ENCODE data around the gene GSTM3. TPM values are rescaled to one million over a fixed set of nuclear protein-coding genes. Genes with fewer than 3 reads are reported as not detected.

Gene GSTM3
- total RNA-seq, 1 donor from 2014 or later, result 0.55 TPM

GRCh38 chr1:109765483-109765815 lies 24.6 kb upstream of the GSTM3 start:
- Mint-ChIP-seq H3K36me3 (ENCODE audit: low read depth) (no peaks in the 10 kb centered on the region), H3K9me3 (no peaks in the 10 kb centered on the region), H3K4me1 (no peaks in the 10 kb centered on the region), H3K4me3 (no peak overlapping the region), H3K27me3 (peaks cover 5% of the 10 kb centered on the region), H3K27ac (no peak overlapping the region)
- ATAC-seq (ENCODE audit: low read depth) (no peak), DNase-seq (no peak)
- POLR2A ChIA-PET, result no interaction called here
- intact Hi-C loops (cut with micrococcal nuclease), result no loop called here
- CTCF ChIA-PET, result interaction anchor here (1.5 kb wide), 1 partner anchor 125 kb away, joined by 4 read pairs; no protein-coding TSS in a partner anchor
- TF ChIP-seq, protein P1, sequence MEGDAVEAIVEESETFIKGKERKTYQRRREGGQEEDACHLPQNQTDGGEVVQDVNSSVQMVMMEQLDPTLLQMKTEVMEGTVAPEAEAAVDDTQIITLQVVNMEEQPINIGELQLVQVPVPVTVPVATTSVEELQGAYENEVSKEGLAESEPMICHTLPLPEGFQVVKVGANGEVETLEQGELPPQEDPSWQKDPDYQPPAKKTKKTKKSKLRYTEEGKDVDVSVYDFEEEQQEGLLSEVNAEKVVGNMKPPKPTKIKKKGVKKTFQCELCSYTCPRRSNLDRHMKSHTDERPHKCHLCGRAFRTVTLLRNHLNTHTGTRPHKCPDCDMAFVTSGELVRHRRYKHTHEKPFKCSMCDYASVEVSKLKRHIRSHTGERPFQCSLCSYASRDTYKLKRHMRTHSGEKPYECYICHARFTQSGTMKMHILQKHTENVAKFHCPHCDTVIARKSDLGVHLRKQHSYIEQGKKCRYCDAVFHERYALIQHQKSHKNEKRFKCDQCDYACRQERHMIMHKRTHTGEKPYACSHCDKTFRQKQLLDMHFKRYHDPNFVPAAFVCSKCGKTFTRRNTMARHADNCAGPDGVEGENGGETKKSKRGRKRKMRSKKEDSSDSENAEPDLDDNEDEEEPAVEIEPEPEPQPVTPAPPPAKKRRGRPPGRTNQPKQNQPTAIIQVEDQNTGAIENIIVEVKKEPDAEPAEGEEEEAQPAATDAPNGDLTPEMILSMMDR (IDR thresholded peaks at IDR 0.05), result no peak

DNA sequence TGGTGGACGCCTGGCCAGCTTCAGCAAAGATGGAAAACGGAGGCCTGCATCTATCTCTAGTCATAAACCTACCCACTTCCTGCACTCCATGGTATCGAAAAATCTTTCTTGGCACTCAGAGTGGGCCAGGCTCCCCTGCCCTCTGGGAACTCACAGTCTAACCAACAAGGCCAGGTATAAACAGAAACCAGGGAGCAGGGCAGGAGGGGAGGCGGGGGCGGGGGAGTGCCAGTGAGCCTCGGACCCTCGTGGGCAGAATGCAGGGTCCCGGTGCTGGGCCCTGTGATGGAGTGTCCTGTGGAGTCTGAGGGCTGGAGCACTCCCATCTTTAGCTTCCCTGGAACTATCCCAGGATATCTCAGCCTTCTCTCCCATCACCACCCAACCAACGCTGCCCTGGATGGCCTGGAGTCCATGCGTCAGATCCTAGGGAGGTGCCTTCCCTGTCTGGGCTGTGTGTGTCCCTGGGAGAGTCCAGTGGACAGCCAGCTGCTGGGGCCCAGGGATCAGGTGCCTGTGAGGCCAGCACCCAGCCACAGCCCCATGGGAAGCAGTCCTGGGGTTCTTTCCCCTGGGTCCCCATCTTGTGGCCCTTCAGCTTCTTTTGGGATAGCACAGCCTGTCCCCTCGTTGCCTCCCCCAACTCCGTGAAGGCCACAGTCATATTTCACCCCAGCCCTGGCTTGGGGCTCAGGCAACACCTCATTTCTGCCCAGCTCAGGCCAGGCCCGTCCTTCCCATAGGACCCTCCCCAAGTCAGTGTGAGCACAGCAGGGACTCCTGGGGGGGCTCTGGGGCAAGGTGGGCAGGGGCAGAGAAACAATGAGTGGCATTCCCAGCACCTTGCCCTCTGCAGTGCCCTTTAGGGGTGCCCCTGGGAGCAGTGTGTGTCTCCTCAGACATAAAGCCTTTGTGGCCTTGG lies 24.0 kb upstream of the GSTM3 start:
- ChIA-PET POLR2A (no interaction called here), CTCF (interaction anchor here (1.5 kb wide), 1 partner anchor 125 kb away, joined by 4 read pairs; no protein-coding TSS in a partner anchor)
- no peak for ATAC-seq (ENCODE audit: low read depth)

GRCh38 chr1:109763646-109764415 lies 23.0 kb upstream of the GSTM3 start, which contains the start of gene EPS8L3:
EPS8L3 (minus strand) TSS chr1:109763923; CDS start chr1:109761749, 2,174 bp downstream.
- ChIA-PET POLR2A (no interaction called here), CTCF (interaction anchor here (1.0 kb wide), 1 partner anchor 123 kb away, joined by 3 read pairs; no protein-coding TSS in a partner anchor)
- Mint-ChIP-seq H3K4me1 (no peaks in the 10 kb centered on the region), H3K36me3 (ENCODE audit: low read depth) (no peaks in the 10 kb centered on the region), H3K4me3 (no peak within 1 kb of the TSS), H3K9me3 (no peaks in the 10 kb centered on the region), H3K27me3 (no peaks in the 10 kb centered on the region), H3K27ac (no peak within 1 kb of the TSS)
- ATAC-seq (ENCODE audit: low read depth) (no peak), DNase-seq (no peak)
- intact Hi-C loops (cut with micrococcal nuclease), result no loop called here
- TF ChIP-seq, protein P1 (IDR thresholded peaks at IDR 0.05), result no peak

More for the DNA sequence above, 24.0 kb upstream of the GSTM3 start:
- no peak overlapping the region for H3K4me3 Mint-ChIP-seq
- no peaks in the 10 kb centered on the region for H3K4me1 Mint-ChIP-seq
- TF ChIP-seq, protein P1 (IDR thresholded peaks at IDR 0.05), result no peak
- H3K27me3 Mint-ChIP-seq, result peaks cover 4% of the 10 kb centered on the region
- no peak overlapping the region for H3K27ac Mint-ChIP-seq
- no peak for DNase-seq
- H3K9me3 Mint-ChIP-seq, result no peaks in the 10 kb centered on the region
- intact Hi-C loops (cut with micrococcal nuclease), result no loop called here
- H3K36me3 Mint-ChIP-seq (ENCODE audit: low read depth), result no peaks in the 10 kb centered on the region

- Mint-ChIP-seq H3K4me3 (no peak overlapping the region), H3K9me3 (no peaks in the 10 kb centered on the region), H3K4me1 (no peaks in the 10 kb centered on the region), H3K27ac (no peak overlapping the region), H3K27me3 (no peaks in the 10 kb centered on the region), H3K36me3 (ENCODE audit: low read depth) (no peaks in the 10 kb centered on the region)
- POLR2A ChIA-PET, result no interaction called here
- intact Hi-C loops (cut with micrococcal nuclease), result no loop called here
- TF ChIP-seq, protein P1 (IDR thresholded peaks at IDR 0.05), result no peak
- CTCF ChIA-PET, result interaction anchor here (0.6 to 1.0 kb wide), 2 partner anchors 122 to 216 kb away, joined by 3 read pairs; no protein-coding TSS in a partner anchor
- no peak for DNase-seq
- no peak for ATAC-seq (ENCODE audit: low read depth)
Observed at GRCh38 chr1:109762821-109763645, 22.2 kb upstream of the GSTM3 start.
